NT2/D1 (cell line): ENCODE measurements around the gene ANKRD40CL.

Experiments used
- YY1 ChIP-seq: IDR thresholded peaks from 2 replicates; pipeline ENCODE4 v1.6.1; 2011; ENCODE audit not compliant: insufficient read length, insufficient read depth
- ZNF274 ChIP-seq: IDR thresholded peaks from 2 replicates; pipeline ENCODE4 v1.6.1; 2011; ENCODE audit warnings: mild to moderate bottlenecking, low read depth, low read length

DNA sequence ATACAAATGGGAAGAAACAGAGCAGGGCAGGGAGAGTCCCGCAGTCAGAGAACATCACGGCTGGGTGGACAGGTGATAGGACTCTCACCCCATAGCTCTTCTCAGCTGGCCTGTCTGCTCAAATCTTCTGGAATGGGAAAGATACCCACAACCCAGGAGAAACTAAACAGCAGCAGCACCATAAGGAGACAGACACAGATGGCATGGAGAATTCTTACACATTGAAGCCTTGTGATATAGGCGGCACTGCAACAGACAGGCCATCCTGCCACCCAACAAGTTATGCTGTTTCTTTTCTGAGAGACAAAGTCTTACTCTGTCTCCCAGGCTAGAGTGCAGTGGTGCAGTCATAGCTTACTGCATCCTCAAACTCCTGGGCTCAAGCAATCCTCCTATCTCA is 8.6 kb upstream of the ANKRD40CL start:
- TF ChIP-seq ZNF274 (no peak), YY1 (no peak)
